Measurements from ENCODE around the gene ARHGEF17.
A peak's percentile ranks its signal among the peaks of the same experiment; 100 is the strongest.

ARHGEF17 gene

DNA sequence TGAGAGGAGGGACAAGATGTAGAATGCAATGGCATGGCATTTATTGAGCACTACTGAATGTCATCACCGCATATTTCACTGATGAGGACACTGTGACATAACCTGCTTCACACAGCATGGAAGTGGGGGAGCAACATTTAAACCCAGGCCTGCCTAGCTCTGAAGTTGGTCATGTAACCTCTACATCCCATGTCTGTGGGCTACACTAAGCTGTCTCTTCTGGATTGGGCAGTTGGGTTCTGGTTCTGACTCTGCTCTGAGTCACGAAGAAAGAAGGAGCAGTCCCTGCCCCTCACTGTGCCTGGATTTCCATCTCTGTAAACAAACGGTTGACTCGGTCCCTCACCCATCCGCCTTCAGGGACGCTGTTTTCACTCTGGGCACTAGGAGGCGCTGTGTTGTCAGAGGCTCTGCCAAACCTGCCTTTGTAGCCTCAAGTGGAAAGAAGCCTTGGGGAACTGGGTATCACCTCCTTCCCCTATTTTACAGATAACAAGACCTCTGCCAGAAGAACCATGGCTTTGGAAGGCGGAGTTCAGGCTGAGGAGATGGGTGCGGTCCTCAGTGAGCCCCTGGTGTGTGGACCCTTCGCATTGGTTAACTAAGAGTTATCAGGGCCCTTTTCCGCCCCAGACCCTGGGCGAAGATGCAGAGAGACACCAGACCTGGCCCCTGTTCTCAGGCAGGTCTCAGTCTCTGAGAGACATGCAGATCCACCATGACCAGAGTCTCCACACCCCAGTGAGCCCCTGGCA is 12.7 kb upstream of the ARHGEF17 start:
- CTCF ChIA-PET, result interaction anchor here (0.6 to 1.3 kb wide), 6 partner anchors 10 to 311 kb away, joined by 3 to 8 read pairs (median 4); no protein-coding TSS in a partner anchor
- POLR2A ChIA-PET, result no interaction called here
- peak; percentile 81 for DNase-seq (ENCODE audit: extremely low spot score)
- TF ChIP-seq FOXM1 (IDR thresholded peaks at IDR 0.05; ENCODE audit: borderline replicate concordance) (no peak), L3MBTL2 (conservative IDR thresholded peaks at IDR 0.05) (no peak), SP1 (IDR thresholded peaks at IDR 0.05) (no peak), ZNF384 (IDR thresholded peaks at IDR 0.05) (no peak), FOXA1 (IDR thresholded peaks at IDR 0.05) (no peak), TARDBP (IDR thresholded peaks at IDR 0.05) (no peak), ARNT (IDR thresholded peaks at IDR 0.05) (no peak), SUZ12 (IDR thresholded peaks at IDR 0.05) (no peak), FOXK2 (IDR thresholded peaks at IDR 0.05) (no peak), LEF1 (IDR thresholded peaks at IDR 0.05; ENCODE audit: borderline replicate concordance) (no peak), HDGF (IDR thresholded peaks at IDR 0.05; ENCODE audit: borderline replicate concordance) (no peak), BHLHE40 (IDR thresholded peaks at IDR 0.05; ENCODE audit: borderline replicate concordance) (no peak), CTBP1 (IDR thresholded peaks at IDR 0.05; ENCODE audit: borderline replicate concordance) (no peak), NFRKB (IDR thresholded peaks at IDR 0.05) (no peak), ELF4 (IDR thresholded peaks at IDR 0.05) (no peak)
- TF ChIP-seq, protein P1, sequence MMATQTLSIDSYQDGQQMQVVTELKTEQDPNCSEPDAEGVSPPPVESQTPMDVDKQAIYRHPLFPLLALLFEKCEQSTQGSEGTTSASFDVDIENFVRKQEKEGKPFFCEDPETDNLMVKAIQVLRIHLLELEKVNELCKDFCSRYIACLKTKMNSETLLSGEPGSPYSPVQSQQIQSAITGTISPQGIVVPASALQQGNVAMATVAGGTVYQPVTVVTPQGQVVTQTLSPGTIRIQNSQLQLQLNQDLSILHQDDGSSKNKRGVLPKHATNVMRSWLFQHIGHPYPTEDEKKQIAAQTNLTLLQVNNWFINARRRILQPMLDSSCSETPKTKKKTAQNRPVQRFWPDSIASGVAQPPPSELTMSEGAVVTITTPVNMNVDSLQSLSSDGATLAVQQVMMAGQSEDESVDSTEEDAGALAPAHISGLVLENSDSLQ (IDR thresholded peaks at IDR 0.05), result no peak

DNA sequence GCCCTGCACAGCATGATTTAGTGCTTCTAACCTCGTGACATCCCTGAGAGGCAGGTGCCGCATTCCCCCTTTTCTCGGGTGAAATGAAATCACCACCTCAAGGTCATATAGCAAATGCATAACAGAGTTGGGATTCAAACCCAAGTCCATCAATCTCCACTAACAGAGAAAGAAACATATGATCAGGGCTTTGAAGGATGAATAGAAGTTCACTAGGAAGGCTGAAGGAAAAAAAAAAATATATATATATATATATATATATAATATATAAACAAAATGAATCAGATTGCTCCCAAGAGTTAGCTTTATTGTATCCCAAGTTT is 12.1 kb upstream of the ARHGEF17 start:
- CTCF ChIA-PET, result no interaction called here
- POLR2A ChIA-PET, result no interaction called here
- DNase-seq (ENCODE audit: extremely low spot score), result no peak
- TF ChIP-seq FOXA1 (IDR thresholded peaks at IDR 0.05) (no peak), SP1 (IDR thresholded peaks at IDR 0.05) (no peak), L3MBTL2 (conservative IDR thresholded peaks at IDR 0.05) (no peak), NFRKB (IDR thresholded peaks at IDR 0.05) (no peak), ARNT (IDR thresholded peaks at IDR 0.05) (no peak), HDGF (IDR thresholded peaks at IDR 0.05; ENCODE audit: borderline replicate concordance) (no peak), FOXK2 (IDR thresholded peaks at IDR 0.05) (no peak), ELF4 (IDR thresholded peaks at IDR 0.05) (no peak), SUZ12 (IDR thresholded peaks at IDR 0.05) (no peak), TARDBP (IDR thresholded peaks at IDR 0.05) (no peak), CTBP1 (IDR thresholded peaks at IDR 0.05; ENCODE audit: borderline replicate concordance) (no peak), ZNF384 (IDR thresholded peaks at IDR 0.05) (no peak), FOXM1 (IDR thresholded peaks at IDR 0.05; ENCODE audit: borderline replicate concordance) (no peak), BHLHE40 (IDR thresholded peaks at IDR 0.05; ENCODE audit: borderline replicate concordance) (no peak), LEF1 (IDR thresholded peaks at IDR 0.05; ENCODE audit: borderline replicate concordance) (no peak)
- TF ChIP-seq, protein P1 (IDR thresholded peaks at IDR 0.05), result no peak

DNA sequence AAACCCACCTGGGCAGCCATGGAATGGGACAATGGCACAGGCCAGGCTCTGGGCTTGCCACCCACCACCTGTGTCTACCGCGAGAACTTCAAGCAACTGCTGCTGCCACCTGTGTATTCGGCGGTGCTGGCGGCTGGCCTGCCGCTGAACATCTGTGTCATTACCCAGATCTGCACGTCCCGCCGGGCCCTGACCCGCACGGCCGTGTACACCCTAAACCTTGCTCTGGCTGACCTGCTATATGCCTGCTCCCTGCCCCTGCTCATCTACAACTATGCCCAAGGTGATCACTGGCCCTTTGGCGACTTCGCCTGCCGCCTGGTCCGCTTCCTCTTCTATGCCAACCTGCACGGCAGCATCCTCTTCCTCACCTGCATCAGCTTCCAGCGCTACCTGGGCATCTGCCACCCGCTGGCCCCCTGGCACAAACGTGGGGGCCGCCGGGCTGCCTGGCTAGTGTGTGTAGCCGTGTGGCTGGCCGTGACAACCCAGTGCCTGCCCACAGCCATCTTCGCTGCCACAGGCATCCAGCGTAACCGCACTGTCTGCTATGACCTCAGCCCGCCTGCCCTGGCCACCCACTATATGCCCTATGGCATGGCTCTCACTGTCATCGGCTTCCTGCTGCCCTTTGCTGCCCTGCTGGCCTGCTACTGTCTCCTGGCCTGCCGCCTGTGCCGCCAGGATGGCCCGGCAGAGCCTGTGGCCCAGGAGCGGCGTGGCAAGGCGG is 11.4 kb upstream of the ARHGEF17 start:
- POLR2A ChIA-PET, result no interaction called here
- no peak for DNase-seq (ENCODE audit: extremely low spot score)
- TF ChIP-seq LEF1 (IDR thresholded peaks at IDR 0.05; ENCODE audit: borderline replicate concordance), result no peak
- TF ChIP-seq, protein P1 (IDR thresholded peaks at IDR 0.05), result no peak
- no peak for TF ChIP-seq SUZ12 (IDR thresholded peaks at IDR 0.05)
- no peak for TF ChIP-seq FOXA1 (IDR thresholded peaks at IDR 0.05)
- no peak for TF ChIP-seq SP1 (IDR thresholded peaks at IDR 0.05)
- no peak for TF ChIP-seq ARNT (IDR thresholded peaks at IDR 0.05)
- CTCF ChIA-PET, result interaction anchor here (1.9 to 2.5 kb wide), 2 partner anchors 10 to 38 kb away, joined by 10 to 15 read pairs; no protein-coding TSS in a partner anchor

DNA sequence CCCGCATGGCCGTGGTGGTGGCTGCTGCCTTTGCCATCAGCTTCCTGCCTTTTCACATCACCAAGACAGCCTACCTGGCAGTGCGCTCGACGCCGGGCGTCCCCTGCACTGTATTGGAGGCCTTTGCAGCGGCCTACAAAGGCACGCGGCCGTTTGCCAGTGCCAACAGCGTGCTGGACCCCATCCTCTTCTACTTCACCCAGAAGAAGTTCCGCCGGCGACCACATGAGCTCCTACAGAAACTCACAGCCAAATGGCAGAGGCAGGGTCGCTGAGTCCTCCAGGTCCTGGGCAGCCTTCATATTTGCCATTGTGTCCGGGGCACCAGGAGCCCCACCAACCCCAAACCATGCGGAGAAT is 10.9 kb upstream of the ARHGEF17 start:
- DNase-seq (ENCODE audit: extremely low spot score), result no peak
- ChIA-PET POLR2A (interaction anchor here (2.1 kb wide), 1 partner anchor 10 kb away, joined by 7 read pairs; no protein-coding TSS in a partner anchor), CTCF (interaction anchor here (1.9 to 2.9 kb wide), 3 partner anchors 8 to 38 kb away, joined by 10 to 15 read pairs (median 14); no protein-coding TSS in a partner anchor)
- TF ChIP-seq NFRKB (IDR thresholded peaks at IDR 0.05) (no peak), CTBP1 (IDR thresholded peaks at IDR 0.05; ENCODE audit: borderline replicate concordance) (no peak), HDGF (IDR thresholded peaks at IDR 0.05; ENCODE audit: borderline replicate concordance) (no peak), FOXA1 (IDR thresholded peaks at IDR 0.05) (no peak), ARNT (IDR thresholded peaks at IDR 0.05) (no peak), SUZ12 (IDR thresholded peaks at IDR 0.05) (no peak), BHLHE40 (IDR thresholded peaks at IDR 0.05; ENCODE audit: borderline replicate concordance) (no peak), L3MBTL2 (conservative IDR thresholded peaks at IDR 0.05) (no peak), ZNF384 (IDR thresholded peaks at IDR 0.05) (no peak), SP1 (IDR thresholded peaks at IDR 0.05) (no peak), ELF4 (IDR thresholded peaks at IDR 0.05) (no peak), FOXM1 (IDR thresholded peaks at IDR 0.05; ENCODE audit: borderline replicate concordance) (no peak), FOXK2 (IDR thresholded peaks at IDR 0.05) (no peak), TARDBP (IDR thresholded peaks at IDR 0.05) (no peak), LEF1 (IDR thresholded peaks at IDR 0.05; ENCODE audit: borderline replicate concordance) (no peak)
- TF ChIP-seq, protein P1 (IDR thresholded peaks at IDR 0.05), result no peak

GRCh38 chr11:73297702-73298101 is 10.4 kb upstream of the ARHGEF17 start:
- ChIA-PET POLR2A (interaction anchor here (2.1 kb wide), 1 partner anchor 9 kb away, joined by 7 read pairs; no protein-coding TSS in a partner anchor), CTCF (interaction anchor here (1.0 to 2.9 kb wide), 4 partner anchors 8 to 53 kb away, joined by 6 to 15 read pairs (median 12); no protein-coding TSS in a partner anchor)
- TF ChIP-seq CTBP1 (IDR thresholded peaks at IDR 0.05; ENCODE audit: borderline replicate concordance), result no peak
- no peak for DNase-seq (ENCODE audit: extremely low spot score)
